ENCODE data around the gene PREX1.
"Not testable (repeated sequence)": the region's sequence is repeated elsewhere in the genome, so short reads cannot be mapped to it uniquely, and the experiment has no call there.

Gene PREX1, protein sequence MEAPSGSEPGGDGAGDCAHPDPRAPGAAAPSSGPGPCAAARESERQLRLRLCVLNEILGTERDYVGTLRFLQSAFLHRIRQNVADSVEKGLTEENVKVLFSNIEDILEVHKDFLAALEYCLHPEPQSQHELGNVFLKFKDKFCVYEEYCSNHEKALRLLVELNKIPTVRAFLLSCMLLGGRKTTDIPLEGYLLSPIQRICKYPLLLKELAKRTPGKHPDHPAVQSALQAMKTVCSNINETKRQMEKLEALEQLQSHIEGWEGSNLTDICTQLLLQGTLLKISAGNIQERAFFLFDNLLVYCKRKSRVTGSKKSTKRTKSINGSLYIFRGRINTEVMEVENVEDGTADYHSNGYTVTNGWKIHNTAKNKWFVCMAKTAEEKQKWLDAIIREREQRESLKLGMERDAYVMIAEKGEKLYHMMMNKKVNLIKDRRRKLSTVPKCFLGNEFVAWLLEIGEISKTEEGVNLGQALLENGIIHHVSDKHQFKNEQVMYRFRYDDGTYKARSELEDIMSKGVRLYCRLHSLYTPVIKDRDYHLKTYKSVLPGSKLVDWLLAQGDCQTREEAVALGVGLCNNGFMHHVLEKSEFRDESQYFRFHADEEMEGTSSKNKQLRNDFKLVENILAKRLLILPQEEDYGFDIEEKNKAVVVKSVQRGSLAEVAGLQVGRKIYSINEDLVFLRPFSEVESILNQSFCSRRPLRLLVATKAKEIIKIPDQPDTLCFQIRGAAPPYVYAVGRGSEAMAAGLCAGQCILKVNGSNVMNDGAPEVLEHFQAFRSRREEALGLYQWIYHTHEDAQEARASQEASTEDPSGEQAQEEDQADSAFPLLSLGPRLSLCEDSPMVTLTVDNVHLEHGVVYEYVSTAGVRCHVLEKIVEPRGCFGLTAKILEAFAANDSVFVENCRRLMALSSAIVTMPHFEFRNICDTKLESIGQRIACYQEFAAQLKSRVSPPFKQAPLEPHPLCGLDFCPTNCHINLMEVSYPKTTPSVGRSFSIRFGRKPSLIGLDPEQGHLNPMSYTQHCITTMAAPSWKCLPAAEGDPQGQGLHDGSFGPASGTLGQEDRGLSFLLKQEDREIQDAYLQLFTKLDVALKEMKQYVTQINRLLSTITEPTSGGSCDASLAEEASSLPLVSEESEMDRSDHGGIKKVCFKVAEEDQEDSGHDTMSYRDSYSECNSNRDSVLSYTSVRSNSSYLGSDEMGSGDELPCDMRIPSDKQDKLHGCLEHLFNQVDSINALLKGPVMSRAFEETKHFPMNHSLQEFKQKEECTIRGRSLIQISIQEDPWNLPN (N-terminal part only)

DNA sequence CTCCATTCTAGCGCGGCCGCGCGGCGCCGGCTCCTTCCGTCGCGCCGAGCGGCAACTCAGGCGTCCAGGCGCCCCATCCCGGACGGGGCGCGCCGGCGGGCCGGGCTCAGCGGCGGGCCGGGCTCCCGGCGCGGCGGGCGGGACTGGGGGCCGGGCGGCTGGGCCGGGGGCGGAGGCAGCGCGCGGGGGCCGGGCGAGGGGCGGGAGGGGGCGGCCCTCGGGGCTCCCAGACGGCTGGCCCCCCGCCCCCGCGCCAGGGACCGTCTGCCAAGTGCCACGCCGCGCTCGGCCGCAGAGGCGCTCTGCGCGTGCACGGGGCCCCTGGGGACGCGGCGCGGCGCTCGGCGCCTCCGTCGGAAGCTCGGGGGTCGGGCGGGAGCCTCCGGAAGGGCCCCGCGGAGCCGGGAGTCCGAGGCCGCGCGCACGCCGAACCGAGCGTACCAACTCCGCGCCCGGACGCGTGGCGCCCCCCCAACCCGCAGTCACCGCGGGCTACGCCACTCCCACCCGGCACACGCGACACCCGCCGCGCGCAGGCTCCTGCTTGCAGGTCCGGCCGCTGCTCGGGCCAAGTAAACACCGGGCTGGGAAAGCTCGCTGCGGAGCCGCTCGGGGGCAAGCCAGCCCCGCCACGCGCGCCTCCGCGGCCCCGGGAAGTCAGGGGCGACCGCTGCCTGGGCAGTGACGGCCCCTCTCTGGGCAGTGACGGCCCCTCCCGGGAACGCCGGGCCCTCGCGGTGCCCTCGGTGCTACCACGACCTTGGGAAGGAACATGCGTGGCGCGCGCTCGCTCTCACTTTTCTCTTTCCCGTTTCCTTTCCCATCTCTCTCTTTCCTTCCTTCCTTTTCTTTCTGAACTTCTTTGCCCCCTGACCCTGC lies at the start of gene PREX1:
TSS of gene PREX1 (minus strand) at position 145 of the 879 bp plus-strand sequence. CDS start at position 6, 139 bp downstream.
- in situ Hi-C loops (cut with MboI; ENCODE audit: low sequenced_read_pairs), result no loop called here

DNA sequence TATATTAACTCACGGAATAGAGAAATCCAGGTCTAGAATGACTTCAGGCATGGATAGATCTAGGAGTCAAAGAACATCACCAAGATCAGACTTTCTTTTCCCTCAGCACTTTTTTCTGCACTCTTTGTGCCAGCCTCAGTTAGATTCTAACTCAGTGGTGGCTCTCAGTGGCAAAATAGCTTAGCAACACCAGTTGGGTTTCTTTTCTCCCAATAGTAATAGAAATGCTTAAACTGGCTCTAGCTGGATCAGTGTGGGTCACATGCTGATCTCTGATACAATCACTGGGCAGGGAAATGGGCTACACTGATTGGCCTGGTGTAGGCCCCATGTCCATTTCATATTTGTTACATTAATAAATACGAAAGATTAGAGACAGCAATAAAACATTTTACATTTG lies 49.5 kb upstream of the PREX1 start:
- in situ Hi-C loops (cut with MboI; ENCODE audit: low sequenced_read_pairs), result no loop called here

DNA sequence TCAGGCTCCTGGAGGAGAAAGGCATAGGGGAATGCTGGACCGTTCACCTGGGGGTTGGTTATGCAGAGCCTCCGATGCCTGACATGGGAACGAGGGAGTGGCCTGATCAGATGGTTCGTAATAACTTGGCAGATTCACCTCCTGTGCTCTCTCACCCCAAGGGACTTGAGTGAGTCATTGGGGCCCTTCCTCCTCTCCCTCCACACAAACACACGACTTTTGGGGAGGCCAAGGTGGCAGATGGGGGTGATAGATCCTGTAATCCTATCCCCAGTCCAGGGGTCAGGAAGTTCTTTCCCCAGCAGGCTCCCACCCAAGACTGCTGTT lies 48.1 kb upstream of the PREX1 start:
- in situ Hi-C loops (cut with MboI; ENCODE audit: low sequenced_read_pairs), result no loop called here

DNA sequence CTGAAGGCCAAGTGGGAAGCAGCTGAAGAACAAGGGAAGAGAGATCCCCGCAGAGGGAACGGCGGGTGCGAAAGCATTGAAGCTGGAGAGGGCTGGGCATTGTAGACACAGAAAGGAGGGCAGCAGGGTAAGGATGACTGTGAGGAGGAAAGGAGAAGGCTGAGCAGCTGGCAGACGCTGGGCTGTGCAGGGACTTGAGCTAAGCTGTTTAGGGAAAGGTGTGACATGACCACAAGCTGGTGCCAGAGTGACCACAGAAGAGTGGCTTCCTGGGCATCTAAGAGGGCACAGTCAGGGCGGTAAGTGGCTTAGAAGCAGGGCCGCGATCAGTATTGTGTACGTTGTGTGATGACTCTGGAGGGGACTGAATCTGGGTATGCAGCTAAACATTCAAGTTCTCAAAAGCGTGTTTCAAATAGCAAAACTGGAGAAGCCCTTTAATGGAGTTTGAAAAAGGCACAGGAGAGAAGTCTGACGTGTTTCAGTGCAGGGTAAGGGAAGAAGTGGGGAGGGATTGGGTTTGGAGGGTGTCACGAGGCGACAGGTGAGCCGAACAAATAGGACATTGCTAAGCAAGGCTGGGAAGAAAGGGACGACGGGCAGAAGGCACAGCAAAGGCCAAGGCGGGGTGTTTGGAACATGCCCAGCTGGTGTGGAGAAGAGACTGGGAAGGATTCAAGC lies 47.6 kb upstream of the PREX1 start:
- in situ Hi-C loops (cut with MboI; ENCODE audit: low sequenced_read_pairs), result no loop called here

DNA sequence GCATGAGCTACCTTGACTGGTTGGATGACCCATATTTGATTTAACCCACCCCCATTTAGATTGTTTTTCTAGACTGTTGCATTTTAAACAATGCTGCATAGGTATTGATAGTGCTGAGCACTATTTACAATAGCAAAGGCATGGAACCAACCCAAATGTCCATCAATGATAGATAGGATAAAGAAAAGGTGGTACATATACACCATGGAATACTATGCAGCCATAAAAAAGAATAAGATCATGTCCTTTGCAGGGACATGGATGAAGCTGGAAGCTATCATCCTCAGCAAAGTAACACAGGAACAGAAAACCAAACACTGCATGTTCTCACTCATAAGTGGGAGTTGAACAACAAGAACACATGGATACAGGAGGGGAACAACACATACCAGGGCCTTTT lies 41.6 kb upstream of the PREX1 start:
- in situ Hi-C loops (cut with MboI; ENCODE audit: low sequenced_read_pairs), result not testable (repeated sequence)

DNA sequence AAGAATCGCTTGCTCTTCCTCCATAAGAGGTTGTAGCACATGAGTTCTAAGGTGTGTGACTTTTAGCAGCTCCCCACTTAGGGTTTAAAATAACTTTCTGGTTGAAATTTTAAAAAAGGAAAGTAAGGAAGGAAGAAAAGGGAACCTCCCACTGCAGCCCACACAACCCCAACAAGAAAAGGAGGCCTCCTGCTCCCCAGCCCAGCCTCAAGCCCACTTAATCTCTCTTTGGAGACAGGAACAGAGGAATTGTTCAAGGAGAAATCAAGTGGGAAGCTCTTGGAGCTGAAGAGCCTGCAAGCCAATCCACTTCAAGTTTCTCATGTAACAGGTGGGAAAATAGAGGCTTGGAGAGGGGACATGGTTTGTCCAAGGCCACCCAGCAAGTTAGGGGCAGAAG lies 39.1 kb upstream of the PREX1 start:
- in situ Hi-C loops (cut with MboI; ENCODE audit: low sequenced_read_pairs), result no loop called here

DNA sequence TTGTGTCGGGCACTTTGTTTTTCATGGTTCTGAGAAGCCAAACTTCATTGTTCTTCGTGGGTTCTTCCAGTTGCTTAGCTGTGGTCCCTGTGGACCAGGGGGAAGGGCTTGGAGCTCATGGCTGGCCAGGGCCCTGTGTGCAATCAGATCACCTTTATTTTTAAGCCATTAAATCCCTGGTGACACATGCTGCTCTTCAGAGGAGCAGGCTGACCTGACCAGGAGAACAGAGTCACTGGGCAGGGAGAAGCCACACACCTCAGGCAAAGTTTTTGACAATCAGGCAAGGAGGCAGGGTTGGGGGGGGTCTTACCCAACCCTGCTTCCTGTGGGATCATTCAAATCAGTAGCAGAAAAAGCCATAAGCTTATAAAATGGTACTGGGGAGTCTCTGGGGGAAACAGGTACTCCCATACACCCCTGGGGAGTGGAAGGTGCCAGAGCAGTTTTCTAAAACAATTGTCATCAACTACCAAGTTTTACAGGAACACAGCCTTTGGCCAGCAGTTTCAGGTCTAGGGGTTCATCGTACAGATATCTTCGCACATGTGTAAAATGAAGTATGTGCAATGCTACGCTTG lies 37.0 kb upstream of the PREX1 start:
- in situ Hi-C loops (cut with MboI; ENCODE audit: low sequenced_read_pairs), result no loop called here

DNA sequence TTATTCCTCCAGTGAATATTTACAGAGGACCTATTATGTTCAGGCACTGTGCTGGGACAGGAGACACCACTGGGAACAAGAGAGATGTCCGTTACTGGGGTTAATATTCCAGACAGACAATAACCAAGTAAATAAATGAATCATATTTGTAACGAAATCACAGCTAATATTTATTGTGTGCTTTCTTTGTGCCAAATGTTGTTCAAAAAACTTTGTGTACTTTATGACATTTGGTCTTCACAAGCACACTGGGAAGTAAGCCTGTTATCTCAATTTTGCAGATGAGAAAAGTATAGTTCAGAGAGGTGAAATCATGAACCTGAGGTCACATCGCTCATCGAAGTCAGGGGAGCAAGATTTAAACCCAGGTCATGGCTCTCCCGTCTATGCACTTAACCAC lies 36.5 kb upstream of the PREX1 start:
- in situ Hi-C loops (cut with MboI; ENCODE audit: low sequenced_read_pairs), result no loop called here

DNA sequence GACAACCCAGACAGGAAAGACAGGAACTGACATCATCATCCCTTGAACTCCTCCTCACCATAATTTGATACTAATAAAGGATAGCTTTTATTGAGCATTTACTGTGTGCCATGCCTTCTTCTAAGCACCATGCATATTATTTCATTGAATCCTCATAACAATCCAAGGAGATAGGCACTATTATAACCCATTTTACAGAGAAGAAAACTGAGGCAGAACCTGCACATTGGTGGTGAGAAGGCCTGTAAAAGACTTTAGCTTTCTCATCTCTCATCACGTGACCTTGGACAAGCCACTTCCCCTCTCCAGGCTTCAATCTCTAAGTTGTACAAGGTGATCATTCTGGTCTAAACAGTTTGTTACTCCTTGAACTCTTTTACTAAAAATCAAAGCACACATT lies 34.5 kb upstream of the PREX1 start:
- in situ Hi-C loops (cut with MboI; ENCODE audit: low sequenced_read_pairs), result no loop called here

DNA sequence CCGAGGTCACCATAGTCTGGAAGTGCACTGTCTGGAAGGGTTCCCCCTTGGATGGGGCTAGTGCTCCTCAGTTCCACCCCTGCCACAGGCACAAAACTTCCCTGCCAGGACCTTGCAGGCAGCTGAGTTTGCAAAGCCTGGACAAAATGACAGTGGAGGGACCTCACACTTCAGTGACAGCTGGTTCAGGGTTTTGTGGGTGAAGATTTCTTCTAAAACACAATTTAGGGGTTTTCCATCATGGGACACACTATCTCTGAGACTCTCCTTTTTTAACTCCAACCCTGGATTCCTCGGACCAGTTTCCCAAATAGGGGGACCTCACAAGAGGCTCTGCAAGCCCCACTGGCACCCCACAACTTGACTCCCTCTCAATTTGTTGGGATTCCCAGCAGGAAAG lies 33.6 kb upstream of the PREX1 start:
- in situ Hi-C loops (cut with MboI; ENCODE audit: low sequenced_read_pairs), result no loop called here

DNA sequence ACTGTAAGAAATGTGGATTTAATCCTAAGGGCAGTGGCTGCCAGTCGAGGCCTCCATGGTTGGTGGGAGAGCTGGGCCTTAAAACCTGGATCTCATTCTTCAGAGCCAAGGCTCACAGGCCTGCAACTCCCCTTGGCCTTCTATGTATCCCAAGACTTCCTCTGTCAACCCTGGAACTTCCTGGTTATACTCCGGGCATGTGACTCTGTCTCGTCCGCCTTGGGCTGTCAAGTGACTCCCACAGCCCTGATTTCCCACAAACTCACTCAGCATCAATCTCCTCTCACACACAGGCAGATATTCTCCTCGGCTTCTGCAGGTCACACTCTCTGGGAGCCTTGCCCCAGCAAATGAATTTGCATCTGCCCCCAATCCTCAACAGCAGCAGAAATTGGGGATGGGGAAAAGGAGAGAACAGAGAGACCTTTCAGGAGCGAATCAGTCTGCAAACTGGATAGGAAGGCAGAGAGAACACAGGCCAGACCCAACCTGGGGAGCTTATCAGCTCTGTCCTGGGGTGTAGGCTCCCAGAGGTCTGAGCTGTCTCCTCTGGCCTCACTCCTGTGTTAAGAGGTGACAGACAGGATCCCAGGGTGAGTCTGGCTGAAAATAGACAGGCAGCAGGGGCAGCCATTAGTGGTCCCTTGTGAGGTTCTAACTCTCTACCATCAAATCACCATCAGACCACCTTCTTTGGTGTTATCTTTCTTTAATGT lies 30.4 kb upstream of the PREX1 start:
- in situ Hi-C loops (cut with MboI; ENCODE audit: low sequenced_read_pairs), result no loop called here

DNA sequence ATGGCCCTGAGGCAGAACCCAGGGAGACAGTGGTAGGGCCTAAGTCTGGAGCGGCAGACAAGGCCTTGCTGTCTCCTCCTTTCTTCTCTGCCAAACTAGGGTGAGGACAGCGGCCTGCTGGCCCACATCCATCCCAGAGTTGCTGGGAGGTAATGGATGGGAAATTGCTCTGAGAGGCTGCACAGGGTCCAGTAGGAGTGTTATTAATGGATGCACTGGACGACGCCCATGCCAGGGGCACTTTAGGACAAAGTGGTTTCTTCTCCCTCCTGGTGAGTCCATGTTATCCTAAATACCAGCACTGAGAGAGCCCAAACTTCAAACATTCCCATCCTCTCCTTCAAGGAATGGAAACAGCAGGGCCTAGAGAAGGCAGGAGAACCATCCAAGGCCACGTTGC lies 28.3 kb upstream of the PREX1 start:
- in situ Hi-C loops (cut with MboI; ENCODE audit: low sequenced_read_pairs), result no loop called here

DNA sequence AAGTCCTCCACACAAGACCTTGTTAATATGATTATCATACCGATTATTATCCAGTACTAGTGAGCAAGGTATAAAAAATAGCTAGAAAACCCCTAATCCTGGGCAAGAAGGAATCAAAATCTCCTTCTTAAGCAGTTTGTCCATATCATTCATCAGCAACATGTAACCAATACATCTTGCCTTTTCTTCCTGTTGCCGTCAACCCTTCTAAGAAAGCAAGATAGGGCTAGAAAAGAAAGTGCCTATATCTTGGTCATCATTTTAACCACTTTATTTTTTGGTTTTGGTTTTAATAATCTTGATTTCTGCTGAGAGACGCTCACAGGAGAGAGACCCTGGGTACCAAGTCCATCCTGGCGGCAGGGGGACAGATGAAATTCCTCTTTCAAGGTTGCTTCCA lies 27.2 kb upstream of the PREX1 start:
- in situ Hi-C loops (cut with MboI; ENCODE audit: low sequenced_read_pairs), result no loop called here

DNA sequence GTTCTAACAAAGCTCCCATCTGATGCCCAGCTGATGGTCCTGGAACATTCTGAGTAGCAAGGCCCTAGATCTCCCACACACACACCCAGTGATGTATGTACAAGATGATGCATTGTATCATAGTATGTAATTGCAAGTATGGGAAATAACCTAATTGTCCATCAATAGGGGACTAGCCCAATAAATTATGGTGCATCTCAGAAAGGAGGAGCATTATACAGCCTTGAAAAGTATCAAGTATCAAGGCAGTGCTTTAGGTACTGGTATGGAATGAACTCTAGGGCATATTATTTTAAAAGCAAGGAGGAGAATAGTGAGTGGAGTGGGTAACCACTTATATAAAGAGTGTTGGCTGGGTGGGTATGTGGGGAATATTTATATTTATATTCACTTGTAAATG lies 24.8 kb upstream of the PREX1 start:
- in situ Hi-C loops (cut with MboI; ENCODE audit: low sequenced_read_pairs), result no loop called here

DNA sequence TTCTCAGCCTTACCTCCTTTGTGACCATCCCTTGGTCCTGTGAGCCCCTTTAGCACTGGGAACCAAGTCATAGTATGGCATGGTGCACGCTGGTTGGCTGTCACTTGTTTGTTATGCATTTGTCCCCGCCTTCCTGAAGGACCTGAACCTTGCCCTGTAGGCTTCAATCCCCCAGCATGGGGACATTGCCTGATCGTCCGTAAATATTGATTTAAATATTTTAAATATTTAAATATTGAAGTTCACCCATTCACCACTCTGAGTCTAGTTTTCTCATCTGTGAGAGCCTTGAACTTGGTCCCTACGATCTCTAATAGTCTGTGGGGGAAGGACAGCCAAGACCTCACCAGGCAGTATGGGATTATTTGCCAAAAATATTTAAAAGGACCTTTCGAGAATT lies 23.8 kb upstream of the PREX1 start:
- in situ Hi-C loops (cut with MboI; ENCODE audit: low sequenced_read_pairs), result no loop called here

DNA sequence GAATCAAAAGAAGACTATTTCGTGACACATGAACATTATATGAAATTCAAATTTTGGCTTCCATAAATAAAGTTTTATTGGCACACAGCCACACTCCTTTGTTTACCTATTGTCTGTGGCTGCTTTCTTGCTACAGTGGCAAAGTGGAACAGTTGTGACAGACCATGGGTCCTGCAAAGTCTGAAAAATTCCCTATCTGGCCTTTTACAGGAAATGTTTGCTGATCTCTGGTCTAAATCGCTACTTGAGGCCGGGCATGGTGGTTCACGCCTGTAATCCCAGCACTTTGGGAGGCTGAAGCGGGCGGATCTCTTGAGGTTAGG lies 23.1 kb upstream of the PREX1 start:
- in situ Hi-C loops (cut with MboI; ENCODE audit: low sequenced_read_pairs), result no loop called here

DNA sequence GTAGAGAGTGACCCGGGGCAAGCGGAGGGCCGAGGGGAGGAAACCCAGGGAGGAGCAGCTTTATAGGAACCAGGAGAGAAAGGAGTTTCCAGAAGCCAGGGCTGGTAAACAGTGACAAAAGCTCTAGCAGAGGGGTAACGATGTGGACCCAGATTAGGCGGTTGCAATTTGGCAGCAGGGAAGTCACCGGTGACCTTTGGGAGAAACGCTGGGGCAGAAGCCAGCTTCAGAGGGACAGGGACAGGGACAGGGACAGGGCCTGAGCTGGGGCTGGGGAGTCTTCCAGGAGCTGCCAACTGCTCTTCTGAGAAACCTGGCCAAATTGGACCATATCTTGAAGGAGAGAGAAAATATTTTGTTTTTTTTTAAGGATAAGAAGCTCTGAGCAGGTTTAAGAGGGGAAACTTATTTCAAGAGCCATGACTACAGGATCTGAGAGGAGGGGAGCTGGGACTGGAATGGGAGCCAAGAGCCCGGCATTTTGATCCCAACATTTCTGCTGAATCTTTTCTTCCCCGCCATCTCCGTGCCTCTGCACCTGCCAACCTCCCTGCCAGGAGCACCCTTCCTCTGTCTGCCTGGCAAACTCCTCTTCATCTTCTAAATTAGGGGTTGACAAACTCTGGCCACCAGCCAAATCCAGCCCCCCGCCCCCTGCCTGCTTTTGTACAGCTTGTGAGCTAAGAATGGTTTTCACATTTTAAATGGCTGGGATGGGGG lies 22.6 kb upstream of the PREX1 start:
- in situ Hi-C loops (cut with MboI; ENCODE audit: low sequenced_read_pairs), result no loop called here

DNA sequence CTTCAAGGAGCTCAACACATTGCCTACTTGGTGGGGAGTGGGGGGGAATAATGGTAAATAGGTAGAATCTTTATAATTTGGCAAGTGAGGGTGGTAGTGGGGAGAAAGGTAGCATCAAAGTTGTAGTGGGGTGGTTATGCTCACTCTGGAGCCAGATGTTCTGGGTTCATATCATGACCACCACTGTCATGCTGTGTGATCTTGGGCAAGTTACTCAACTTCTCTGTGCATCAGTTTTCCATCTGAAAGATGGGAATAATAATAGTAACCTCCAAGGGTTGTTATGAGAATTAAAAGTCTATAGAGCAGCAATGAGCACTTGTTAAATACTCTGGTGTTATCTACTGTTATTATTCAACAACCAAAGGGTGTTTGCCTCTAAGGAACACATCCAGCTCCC lies 22.0 kb upstream of the PREX1 start:
- in situ Hi-C loops (cut with MboI; ENCODE audit: low sequenced_read_pairs), result no loop called here
